Measurements from ENCODE around the gene EN2. TPM values are rescaled to one million over a fixed set of nuclear protein-coding genes. Genes with fewer than 3 reads are reported as not detected.

EN2 gene
- polyA plus RNA-seq, 1 experiment: not detected

- no peak for DNase-seq (ENCODE audit: low read depth, low spot score)
- peaks cover 78% of the 10 kb centered on the region for H3K27me3 ChIP-seq (ENCODE audit: control insufficient read depth, insufficient read depth, low read length)
- no peak overlapping the region for H3K27ac ChIP-seq (ENCODE audit: low read depth, low read length)
- no peak overlapping the region for H3K4me3 ChIP-seq (ENCODE audit: low read depth, low read length)
- CTCF ChIA-PET: interaction anchor here (1.0 kb wide), 1 partner anchor 147 kb away, joined by 3 read pairs; no protein-coding TSS in a partner anchor
- peaks cover 5% of the 10 kb centered on the region; the same call in 1 of the 2 replicates for H3K9me3 ChIP-seq (ENCODE audit: control insufficient read depth, insufficient read depth, low read length)
- no peak for TF ChIP-seq CTCF (IDR thresholded peaks at IDR 0.05; ENCODE audit: low read depth, low read length)
- POLR2A ChIA-PET: no interaction called here
Measured at GRCh38 chr7:155450970-155451801, 6.7 kb upstream of the EN2 start.

DNA sequence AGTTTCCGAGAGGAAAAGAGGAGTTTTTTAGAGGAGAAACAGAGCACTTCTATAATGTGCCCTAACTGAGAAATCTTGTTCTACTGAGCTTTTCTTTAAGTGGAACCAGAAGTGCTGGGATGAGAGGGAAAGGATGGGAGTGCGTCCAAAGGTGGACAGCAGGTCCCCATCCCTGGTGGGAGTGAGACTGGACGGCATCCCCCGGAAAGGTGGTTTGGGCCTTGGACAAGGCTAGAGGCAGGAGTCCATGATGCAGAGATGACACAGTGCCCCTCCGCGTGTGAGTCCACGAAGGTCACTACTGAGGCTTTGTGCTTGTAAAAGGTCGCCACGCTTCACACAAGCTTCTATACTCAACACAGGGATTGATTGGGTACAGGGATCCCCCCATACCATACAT is 6.1 kb upstream of the EN2 start:
- no peak overlapping the region for H3K27ac ChIP-seq (ENCODE audit: low read depth, low read length)
- CTCF ChIA-PET: interaction anchor here (1.0 kb wide), 1 partner anchor 147 kb away, joined by 3 read pairs; no protein-coding TSS in a partner anchor
- H3K4me3 ChIP-seq (ENCODE audit: low read depth, low read length): no peak overlapping the region
- no peak for TF ChIP-seq CTCF (IDR thresholded peaks at IDR 0.05; ENCODE audit: low read depth, low read length)
- no peak for DNase-seq (ENCODE audit: low read depth, low spot score)
- H3K27me3 ChIP-seq (ENCODE audit: control insufficient read depth, insufficient read depth, low read length): peaks cover 84% of the 10 kb centered on the region
- H3K9me3 ChIP-seq (ENCODE audit: control insufficient read depth, insufficient read depth, low read length): peaks cover 6% of the 10 kb centered on the region; the same call in 1 of the 2 replicates
- POLR2A ChIA-PET: no interaction called here

GRCh38 chr7:155452505-155453295 is 5.2 kb upstream of the EN2 start:
- no peak for TF ChIP-seq CTCF (IDR thresholded peaks at IDR 0.05; ENCODE audit: low read depth, low read length)
- peaks cover 6% of the 10 kb centered on the region; the same call in 1 of the 2 replicates for H3K9me3 ChIP-seq (ENCODE audit: control insufficient read depth, insufficient read depth, low read length)
- no peak for DNase-seq (ENCODE audit: low read depth, low spot score)
- H3K27ac ChIP-seq (ENCODE audit: low read depth, low read length): no peak overlapping the region
- no peak overlapping the region for H3K4me3 ChIP-seq (ENCODE audit: low read depth, low read length)
- H3K27me3 ChIP-seq (ENCODE audit: control insufficient read depth, insufficient read depth, low read length): peaks cover 87% of the 10 kb centered on the region
- POLR2A ChIA-PET: no interaction called here
- CTCF ChIA-PET: no interaction called here

- Histone ChIP-seq H3K27ac (ENCODE audit: low read depth, low read length) (no peak overlapping the region), H3K4me3 (ENCODE audit: low read depth, low read length) (no peak overlapping the region), H3K9me3 (ENCODE audit: control insufficient read depth, insufficient read depth, low read length) (peaks cover 6% of the 10 kb centered on the region; the same call in 1 of the 2 replicates), H3K27me3 (ENCODE audit: control insufficient read depth, insufficient read depth, low read length) (peaks cover 79% of the 10 kb centered on the region)
- ChIA-PET CTCF (no interaction called here), POLR2A (no interaction called here)
- no peak for DNase-seq (ENCODE audit: low read depth, low spot score)
- no peak for TF ChIP-seq CTCF (IDR thresholded peaks at IDR 0.05; ENCODE audit: low read depth, low read length)
Measured at GRCh38 chr7:155453296-155454182, 4.4 kb upstream of the EN2 start.

All from AG04450 (cell line).